ENCODE measurements around the gene IMP4.

DNA sequence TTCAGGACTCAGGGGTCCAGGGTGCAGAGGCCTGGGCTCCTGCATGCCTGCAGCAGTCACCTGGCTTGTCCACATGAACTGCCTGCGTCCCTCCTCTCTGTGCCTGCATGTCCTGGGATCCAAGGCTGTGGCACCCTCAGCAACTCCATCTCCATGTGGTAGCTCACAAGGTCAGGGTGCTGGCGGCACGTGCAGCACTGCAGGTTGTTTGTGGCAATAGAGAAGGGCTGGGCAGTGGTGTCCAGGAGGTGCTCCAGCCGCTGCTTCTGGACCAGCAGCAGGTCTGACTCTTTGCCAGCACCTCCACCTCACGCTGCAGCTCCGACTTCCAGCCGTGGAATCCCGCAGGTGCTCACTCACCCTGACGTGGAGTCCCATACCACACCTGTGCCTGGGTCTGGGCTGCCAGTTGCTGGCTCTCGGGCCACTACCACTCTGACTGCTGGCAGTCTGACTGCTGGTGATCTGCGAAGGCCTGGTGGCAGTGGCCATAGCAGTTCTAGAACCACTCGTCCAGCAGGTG is 28.8 kb upstream of the IMP4 start:
- no peak for TF ChIP-seq CTCF (IDR thresholded peaks at IDR 0.05; ENCODE audit: low read length)
- no peak for TF ChIP-seq EZH2 (IDR thresholded peaks at IDR 0.05; ENCODE audit: borderline replicate concordance, low read length)
